Sigmoid colon (tissue), 3 donors: Measurements from ENCODE around the gene C2CD2.

Source experiments
- CTCF ChIP-seq, 4 experiments: fragments of 450-650 bp in 3 of 4; fragments of 200-600 bp in 1 of 4; IDR thresholded peaks; one replicate each; pipeline ENCODE4 v1.5.1; 2016 to 2019; ENCODE audit warnings: antibody characterized with exemption in 4 of 4, mild to moderate bottlenecking in 3 of 4, moderate library complexity in 2 of 4
- POLR2A ChIP-seq, 2 donors: fragments of 450-650 bp; IDR thresholded peaks; one replicate each; pipeline ENCODE4 v1.6.1; 2016; ENCODE audit warnings: antibody characterized with exemption in 2 of 2, mild to moderate bottlenecking in 2 of 2, moderate library complexity in 2 of 2

GRCh38 chr21:41970106-41970391, 16.2 kb upstream of the C2CD2 start:
- TF ChIP-seq CTCF (IDR thresholded peaks at IDR 0.05) (no peak), POLR2A (IDR thresholded peaks at IDR 0.05) (no peak)
